Dendritic cell treated with granulocyte-macrophage colony-stimulating factor and Interleukin-4, amounts not matched to agents 40 ng/mL and 50 ng/mL, for 4 days (primary cell): ENCODE measurements around the gene EGFL7.

Source experiments
- H3K27ac Mint-ChIP-seq: one replicate; pipeline ENCODE4 v1.8.0; 2022; ENCODE audit warnings: mild to moderate bottlenecking, mixed read lengths
- H3K27me3 Mint-ChIP-seq: one replicate; pipeline ENCODE4 v1.8.0; 2022; ENCODE audit warnings: mild to moderate bottlenecking, mixed read lengths
- H3K36me3 Mint-ChIP-seq: one replicate; pipeline ENCODE4 v1.8.0; 2022; ENCODE audit warnings: low read depth, mixed read lengths
- H3K4me1 Mint-ChIP-seq: one replicate; pipeline ENCODE4 v1.8.0; 2022; ENCODE audit warnings: low read depth, mixed read lengths
- H3K4me3 Mint-ChIP-seq: one replicate; pipeline ENCODE4 v1.8.0; 2022; ENCODE audit warnings: mild to moderate bottlenecking, moderate library complexity, mixed read lengths
- H3K9me3 Mint-ChIP-seq: one replicate; pipeline ENCODE4 v1.8.0; 2022; ENCODE audit warnings: mixed read lengths
- intact Hi-C: fragments of 100-400 bp; cut with micrococcal nuclease; formaldehyde crosslinking; loops from one replicate; pipeline ENCODE4 v1.15.0; 2022

Gene EGFL7

DNA sequence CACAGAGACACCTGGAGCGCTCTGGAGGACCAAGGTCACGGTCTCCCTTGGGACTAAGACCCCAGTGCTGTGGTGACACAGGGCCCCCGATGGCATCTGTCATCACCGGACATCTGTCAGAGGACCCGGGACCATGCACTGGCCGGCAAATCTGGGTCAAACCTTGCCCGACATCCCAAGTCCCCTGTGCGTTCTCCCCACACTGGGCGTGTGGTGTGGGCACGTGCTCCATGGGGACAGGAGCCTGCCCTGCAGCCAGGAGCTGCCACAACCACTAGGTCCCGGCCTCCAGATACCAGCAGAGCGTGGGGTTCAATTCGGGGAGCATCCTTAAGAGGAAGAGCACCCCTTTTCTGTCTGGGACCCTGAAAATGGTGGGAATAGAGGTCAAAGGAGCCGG lies 21.0 kb downstream of the EGFL7 start:
- Mint-ChIP-seq H3K4me1 (peaks cover 75% of the 10 kb centered on the region), H3K27ac (no peak overlapping the region), H3K9me3 (no peaks in the 10 kb centered on the region), H3K36me3 (peaks cover 41% of the 10 kb centered on the region), H3K27me3 (no peaks in the 10 kb centered on the region), H3K4me3 (no peak overlapping the region)
- intact Hi-C loops, result no loop called here

DNA sequence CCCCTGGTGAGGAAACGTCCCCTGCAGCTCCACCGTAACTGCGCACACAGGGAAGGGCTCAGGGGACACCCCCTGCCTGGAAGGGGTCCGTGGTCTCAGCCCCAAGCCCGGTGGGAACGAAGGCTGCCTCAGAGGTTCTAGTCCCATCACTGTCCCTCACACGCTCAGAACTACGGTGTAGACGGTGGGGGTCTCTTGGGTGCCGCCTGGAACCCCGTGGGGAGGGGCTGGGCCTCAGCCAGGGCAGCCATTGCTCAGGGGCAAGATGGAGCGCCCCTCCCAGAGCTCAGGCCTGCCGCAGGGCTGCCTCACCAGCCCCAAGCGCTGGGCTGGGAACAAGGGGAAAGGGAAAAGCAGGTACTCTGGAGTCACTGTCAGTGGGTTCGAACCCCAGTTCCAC lies 21.6 kb downstream of the EGFL7 start:
- Mint-ChIP-seq H3K36me3 (peaks cover 36% of the 10 kb centered on the region), H3K9me3 (no peaks in the 10 kb centered on the region), H3K27me3 (no peaks in the 10 kb centered on the region), H3K27ac (no peak overlapping the region), H3K4me1 (peaks cover 75% of the 10 kb centered on the region), H3K4me3 (no peak overlapping the region)
- intact Hi-C loops, result no loop called here

DNA sequence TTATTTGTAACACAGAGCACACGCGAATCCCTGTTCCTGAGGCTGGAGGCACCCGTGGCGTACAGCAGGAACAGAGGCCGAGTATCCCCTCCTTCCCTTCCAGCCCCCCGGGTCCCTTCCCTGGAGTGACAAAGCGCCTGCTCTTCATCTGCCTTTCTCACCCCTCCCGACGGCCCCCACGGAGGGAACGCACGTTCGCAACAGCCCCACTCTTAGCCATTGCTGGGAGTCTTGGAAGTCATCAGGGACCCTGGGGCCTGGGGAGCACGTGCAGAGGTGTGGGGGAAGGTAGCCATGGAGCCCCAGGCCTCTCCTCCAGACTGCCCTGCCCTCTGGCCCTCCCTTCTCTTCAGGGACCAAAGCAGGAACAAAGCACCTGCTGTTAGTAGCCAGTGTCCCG lies 22.1 kb downstream of the EGFL7 start:
- Mint-ChIP-seq H3K36me3 (peaks cover 34% of the 10 kb centered on the region), H3K4me1 (peaks cover 72% of the 10 kb centered on the region), H3K27me3 (no peaks in the 10 kb centered on the region), H3K9me3 (no peaks in the 10 kb centered on the region), H3K4me3 (no peak overlapping the region), H3K27ac (no peak overlapping the region)
- intact Hi-C loops, result loop anchor here (5.0 kb wide), 1 partner anchor 43 kb away; no protein-coding TSS in a partner anchor

DNA sequence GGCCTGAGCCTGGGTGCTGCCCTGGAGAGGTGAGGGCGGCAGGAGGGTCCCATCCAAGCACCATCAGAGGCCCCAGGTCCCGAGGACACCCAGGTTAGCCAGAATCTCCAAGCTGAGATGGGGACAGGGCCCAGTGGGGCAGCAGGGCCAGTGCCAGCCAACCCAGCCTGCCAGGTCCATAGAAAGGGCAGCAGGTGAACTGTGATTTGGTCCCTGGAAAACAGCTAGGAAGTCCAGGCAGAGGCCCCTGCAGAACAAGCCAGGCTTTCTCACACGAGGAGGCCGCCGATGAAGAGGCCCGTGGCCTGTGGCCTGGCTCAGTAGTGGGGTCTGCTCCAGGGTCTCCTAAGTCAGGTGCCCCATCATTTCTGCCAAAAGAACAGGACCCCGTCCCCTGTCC lies 22.5 kb downstream of the EGFL7 start:
- Mint-ChIP-seq H3K27me3 (peaks cover 4% of the 10 kb centered on the region), H3K36me3 (peaks cover 34% of the 10 kb centered on the region), H3K27ac (no peak overlapping the region), H3K4me1 (peaks cover 68% of the 10 kb centered on the region), H3K9me3 (no peaks in the 10 kb centered on the region), H3K4me3 (peak overlapping the region; percentile 83)
- intact Hi-C loops, result loop anchor here (5.0 kb wide), 1 partner anchor 42 kb away; no protein-coding TSS in a partner anchor

DNA sequence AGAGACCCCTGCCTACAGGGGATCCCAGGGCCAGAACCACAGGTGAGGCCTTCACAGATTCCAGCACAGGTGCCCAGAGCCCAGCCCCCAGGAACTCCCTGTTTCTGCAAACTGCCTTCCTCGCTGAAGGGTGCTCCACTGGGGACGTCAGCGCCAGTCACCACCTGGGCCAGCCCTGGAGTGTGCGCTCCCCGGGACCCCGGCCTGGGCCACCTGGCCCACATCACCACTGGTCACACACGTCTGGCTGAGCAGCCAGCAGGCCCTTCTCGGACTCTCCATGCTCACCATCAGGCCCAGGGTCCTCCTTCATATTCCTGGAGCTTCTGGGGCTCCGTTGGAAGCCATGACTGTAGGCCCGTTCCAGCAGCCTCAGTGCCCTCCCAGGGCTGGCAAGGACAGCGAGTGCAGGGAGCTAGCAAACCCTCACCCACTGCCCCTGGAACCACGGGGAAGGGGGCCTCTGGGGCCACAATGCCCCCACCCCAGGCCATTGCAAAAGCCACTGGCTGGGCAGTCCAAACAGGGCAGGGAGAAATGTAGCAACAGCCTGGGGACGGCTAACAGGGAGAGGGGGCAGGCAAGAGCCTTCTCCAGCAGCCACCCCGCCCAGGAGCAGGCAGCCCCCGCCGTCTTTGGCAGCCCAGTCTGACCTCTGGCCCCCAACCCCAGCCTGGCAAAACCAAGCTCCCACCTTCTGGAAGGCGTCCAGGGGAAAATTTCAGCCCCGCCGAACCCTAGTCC lies 23.2 kb downstream of the EGFL7 start:
- Mint-ChIP-seq H3K27ac (peak overlapping the region; percentile 82), H3K4me1 (peaks cover 66% of the 10 kb centered on the region), H3K9me3 (no peaks in the 10 kb centered on the region), H3K4me3 (peak overlapping the region; percentile 83), H3K27me3 (peaks cover 4% of the 10 kb centered on the region), H3K36me3 (peaks cover 31% of the 10 kb centered on the region)
- intact Hi-C loops, result loop anchor here (5.0 kb wide), 1 partner anchor 41 kb away; no protein-coding TSS in a partner anchor

DNA sequence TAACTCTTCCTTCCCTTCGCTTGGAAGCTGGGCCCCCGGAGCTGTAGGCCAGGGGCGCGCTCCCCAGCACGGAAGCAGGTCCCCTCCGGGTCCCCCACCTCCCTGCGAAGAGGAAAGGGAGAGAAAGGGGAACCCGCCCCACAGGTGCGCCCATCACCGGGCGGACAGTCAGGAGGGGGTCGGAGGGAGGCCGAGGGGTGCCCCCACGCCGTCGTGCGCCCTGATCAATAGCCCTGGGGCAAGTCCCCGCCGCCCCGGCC lies 23.7 kb downstream of the EGFL7 start:
- Mint-ChIP-seq H3K4me1 (peaks cover 61% of the 10 kb centered on the region), H3K9me3 (no peaks in the 10 kb centered on the region), H3K27ac (peak overlapping the region; percentile 82), H3K27me3 (peaks cover 6% of the 10 kb centered on the region), H3K36me3 (peaks cover 26% of the 10 kb centered on the region), H3K4me3 (peak overlapping the region; percentile 83)
- intact Hi-C loops, result loop anchor here (5.0 kb wide), 1 partner anchor 41 kb away; no protein-coding TSS in a partner anchor

DNA sequence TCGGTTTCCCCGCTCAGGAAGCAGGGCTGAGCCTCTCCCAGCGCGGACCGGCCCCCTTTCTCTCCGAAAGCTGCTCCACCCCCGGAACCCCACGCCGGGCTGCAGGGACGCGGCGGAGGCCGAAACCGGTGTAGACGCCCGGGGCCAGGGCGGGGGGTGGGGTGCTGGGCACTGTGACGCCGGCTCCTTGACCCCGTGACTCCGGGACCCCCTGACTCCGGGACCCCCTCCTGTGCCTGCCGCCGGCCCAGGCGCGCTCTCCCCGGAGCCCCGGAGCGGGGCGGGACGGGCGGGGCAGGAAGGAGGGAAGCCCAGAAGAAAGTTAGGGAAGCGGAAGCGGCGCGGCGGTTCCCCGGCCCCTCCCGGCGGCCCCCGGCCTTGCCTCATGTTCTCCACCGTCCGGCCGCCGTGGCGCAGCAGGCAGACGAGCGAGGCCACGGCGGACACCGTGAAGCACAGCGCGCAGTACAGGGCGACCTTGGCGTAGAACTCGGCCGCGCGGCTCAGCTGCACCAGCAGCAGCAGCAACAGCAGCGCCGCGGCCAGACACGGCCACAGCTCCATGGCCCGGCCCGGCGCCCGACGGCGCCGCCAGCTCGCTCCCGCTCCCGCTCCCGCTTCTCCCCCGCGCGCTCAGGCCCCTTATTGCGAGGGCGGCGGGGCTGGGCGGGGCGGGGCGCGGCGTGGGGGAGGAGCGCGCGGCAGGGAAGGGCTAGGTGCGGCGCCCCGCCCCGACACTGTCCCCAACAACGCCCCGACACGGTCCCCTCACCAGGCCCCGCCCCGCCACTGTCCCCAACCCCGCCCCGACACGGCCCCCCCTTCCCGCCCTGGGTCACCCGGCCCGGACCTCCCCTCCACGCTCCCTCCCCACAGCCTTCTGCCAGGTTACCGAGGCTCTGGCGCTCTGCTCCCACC lies 24.3 kb downstream of the EGFL7 start, which contains the start of gene AGPAT2:
Gene AGPAT2 (minus strand): TSS at position 664 of the 918 bp plus-strand sequence. CDS start 100 bp downstream, at position 564.
- Mint-ChIP-seq H3K27me3 (peaks cover 6% of the 10 kb centered on the region), H3K4me3 (peak within 1 kb of the TSS; percentile 83), H3K4me1 (peaks cover 58% of the 10 kb centered on the region), H3K36me3 (peaks cover 25% of the 10 kb centered on the region), H3K9me3 (no peaks in the 10 kb centered on the region), H3K27ac (peak within 1 kb of the TSS; percentile 82)
- intact Hi-C loops, result loop anchor here (5.0 kb wide), 1 partner anchor 40 kb away; no protein-coding TSS in a partner anchor

DNA sequence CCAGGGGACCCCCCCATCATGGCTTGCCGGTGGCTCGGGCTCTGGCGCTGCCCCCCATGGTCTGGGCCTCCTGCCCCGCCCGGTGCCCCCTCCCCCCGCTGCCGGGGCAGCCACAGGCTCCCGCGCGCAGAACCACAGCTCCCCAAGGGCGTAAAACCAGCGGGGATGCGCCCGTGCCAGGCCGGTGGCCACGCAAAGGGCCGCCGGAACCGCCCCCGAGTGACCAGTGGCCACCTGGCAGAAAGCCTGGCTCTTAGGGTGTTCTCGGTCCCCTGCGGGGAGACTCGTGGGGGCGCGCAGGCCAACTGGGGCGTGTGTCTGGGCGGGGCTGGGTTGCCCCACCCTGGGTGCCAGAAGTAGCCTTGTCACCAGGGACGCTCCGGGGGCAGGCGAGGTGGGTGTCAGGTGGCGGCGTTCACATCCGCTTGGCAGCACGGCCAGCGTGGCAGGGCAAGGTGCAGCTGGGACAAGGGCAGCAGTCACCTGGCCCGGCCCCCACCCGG lies 25.1 kb downstream of the EGFL7 start:
- H3K4me1 Mint-ChIP-seq, result peaks cover 52% of the 10 kb centered on the region
- peak overlapping the region; percentile 82 for H3K27ac Mint-ChIP-seq
- intact Hi-C loops, result loop anchor here (5.0 kb wide), 1 partner anchor 40 kb away; no protein-coding TSS in a partner anchor
- no peaks in the 10 kb centered on the region for H3K9me3 Mint-ChIP-seq
- peak overlapping the region; percentile 44 for H3K4me3 Mint-ChIP-seq
- H3K27me3 Mint-ChIP-seq, result peaks cover 6% of the 10 kb centered on the region
- peaks cover 24% of the 10 kb centered on the region for H3K36me3 Mint-ChIP-seq

DNA sequence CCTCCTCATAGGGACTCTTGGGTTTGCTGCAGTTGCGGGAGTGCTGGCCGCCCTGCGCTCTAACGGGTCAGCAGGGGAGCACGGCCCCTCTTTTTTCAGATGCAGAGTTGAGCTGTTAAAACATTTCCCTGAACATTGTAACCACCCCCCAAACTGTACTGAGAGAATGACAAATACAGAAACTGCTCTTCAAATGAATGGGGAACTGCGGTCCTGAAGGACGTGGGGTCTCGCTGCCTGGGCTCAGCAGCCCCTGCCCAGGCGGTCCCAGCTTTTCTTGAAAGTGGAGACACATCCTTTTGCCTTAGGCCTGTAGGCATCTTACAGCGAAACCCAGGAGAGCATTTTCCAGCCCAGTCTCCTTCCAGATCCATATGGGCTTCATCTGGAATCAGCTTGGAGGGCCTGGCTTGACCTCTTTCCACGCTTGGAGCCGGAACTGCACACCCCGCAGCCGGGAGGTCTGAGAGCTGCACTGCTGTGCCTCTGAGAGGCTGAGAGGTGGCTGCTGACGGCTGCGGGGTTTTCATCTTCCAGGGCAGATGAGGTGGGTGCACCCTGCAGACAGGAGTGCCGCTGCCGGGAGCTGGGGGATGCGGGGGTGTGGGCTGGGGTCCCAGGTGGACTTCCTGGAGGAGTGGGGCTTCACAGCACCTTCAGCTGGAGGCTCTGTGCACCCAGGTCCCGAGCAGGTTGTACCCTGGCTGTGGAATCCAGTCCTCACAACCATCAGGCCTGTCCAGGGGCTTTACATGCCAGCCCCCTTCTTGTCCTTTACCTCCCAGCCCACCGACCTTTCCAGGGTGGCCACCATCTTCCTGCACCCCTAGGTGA lies 25.8 kb downstream of the EGFL7 start:
- Mint-ChIP-seq H3K9me3 (no peaks in the 10 kb centered on the region), H3K27ac (peak overlapping the region; percentile 82), H3K4me3 (peak overlapping the region; percentile 44), H3K27me3 (peaks cover 9% of the 10 kb centered on the region), H3K36me3 (peaks cover 17% of the 10 kb centered on the region), H3K4me1 (peaks cover 49% of the 10 kb centered on the region)
- intact Hi-C loops, result loop anchor here (5.0 kb wide), 1 partner anchor 39 kb away; no protein-coding TSS in a partner anchor

DNA sequence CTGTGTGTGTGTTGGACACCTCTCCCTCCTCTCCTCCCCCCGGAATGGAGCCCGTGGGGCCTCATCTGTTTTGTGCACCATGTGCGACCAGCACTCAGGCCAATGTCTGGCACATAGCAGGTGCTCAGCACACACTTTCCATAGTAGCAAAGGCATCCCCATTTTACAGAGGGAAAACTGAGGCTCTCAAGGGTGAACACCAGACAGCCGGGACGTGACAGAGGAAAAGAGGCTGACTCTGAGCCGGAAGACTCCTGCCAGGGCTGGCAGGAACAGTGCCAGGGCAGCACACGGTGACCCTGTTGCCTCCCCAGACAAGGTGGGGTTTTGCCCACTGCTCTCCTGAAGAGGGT lies 26.4 kb downstream of the EGFL7 start:
- intact Hi-C loops, result loop anchor here (5.0 kb wide), 1 partner anchor 38 kb away; no protein-coding TSS in a partner anchor
- peaks cover 9% of the 10 kb centered on the region for H3K27me3 Mint-ChIP-seq
- H3K4me1 Mint-ChIP-seq, result peaks cover 50% of the 10 kb centered on the region
- H3K9me3 Mint-ChIP-seq, result no peaks in the 10 kb centered on the region
- no peak overlapping the region for H3K4me3 Mint-ChIP-seq
- peaks cover 12% of the 10 kb centered on the region for H3K36me3 Mint-ChIP-seq
- H3K27ac Mint-ChIP-seq, result peak overlapping the region; percentile 82

DNA sequence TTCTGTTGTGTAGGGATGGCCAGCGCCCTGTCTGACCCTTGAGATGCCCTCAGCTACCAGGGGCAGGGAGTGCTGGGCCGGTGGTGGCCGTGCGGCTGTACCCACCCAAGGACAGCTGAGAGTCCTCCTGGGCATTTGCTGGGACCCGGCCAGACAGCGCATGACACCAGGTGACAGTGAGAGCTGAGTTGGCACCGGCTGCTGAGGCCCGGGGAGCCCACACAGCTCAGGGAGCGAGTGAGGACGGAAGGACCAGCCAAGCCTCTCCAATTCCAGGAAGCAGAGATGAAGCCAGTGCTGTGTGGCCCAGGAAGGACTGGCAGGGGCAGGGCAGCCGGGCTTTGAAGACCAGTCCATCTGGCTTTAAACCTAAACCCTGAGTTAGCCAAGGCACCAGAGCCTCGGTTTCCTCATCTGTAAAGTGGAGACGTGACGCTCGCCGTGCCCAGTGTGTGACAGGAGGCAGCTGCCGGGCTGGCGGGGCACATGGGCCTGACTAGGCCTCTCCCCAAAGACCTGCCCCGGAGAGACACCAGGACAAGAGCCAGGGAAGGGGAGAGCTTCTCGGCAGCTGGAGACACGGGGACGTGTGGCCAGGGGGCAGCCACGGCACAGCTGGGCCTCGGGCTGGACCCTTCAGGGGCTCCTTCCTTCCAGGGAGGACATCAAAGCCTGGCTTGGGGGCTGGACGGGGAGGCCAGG lies 27.5 kb downstream of the EGFL7 start:
- H3K36me3 Mint-ChIP-seq, result peaks cover 12% of the 10 kb centered on the region
- no peak overlapping the region for H3K27ac Mint-ChIP-seq
- H3K4me3 Mint-ChIP-seq, result no peak overlapping the region
- peaks cover 10% of the 10 kb centered on the region for H3K27me3 Mint-ChIP-seq
- H3K4me1 Mint-ChIP-seq, result peaks cover 44% of the 10 kb centered on the region
- no peaks in the 10 kb centered on the region for H3K9me3 Mint-ChIP-seq
- intact Hi-C loops, result no loop called here

DNA sequence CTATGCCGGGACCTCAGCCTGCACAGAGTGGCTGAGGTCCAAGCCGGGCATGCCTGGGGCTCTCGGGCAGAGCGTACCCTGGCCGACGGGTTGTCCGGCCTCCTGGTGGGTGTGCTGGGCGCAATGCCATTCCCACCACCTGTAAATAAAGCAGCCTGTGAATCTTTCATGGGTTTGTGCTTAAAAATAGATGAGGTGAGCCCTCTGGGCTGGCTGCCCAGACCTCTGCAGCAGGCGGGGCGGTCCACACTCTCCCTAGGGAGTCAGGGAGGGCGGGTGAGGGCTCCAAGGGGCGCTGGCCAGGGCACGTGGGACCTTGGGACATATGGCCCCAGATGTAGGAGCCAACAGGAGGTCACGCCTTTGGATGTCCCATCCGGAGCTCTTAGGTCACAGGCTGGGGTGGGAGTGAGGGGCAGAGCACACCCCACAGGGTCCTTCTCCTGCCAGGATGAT lies 28.1 kb downstream of the EGFL7 start:
- H3K4me3 Mint-ChIP-seq, result no peak overlapping the region
- peaks cover 8% of the 10 kb centered on the region for H3K36me3 Mint-ChIP-seq
- H3K27ac Mint-ChIP-seq, result peak overlapping the region; percentile 49
- no peaks in the 10 kb centered on the region for H3K9me3 Mint-ChIP-seq
- intact Hi-C loops, result no loop called here
- peaks cover 39% of the 10 kb centered on the region for H3K4me1 Mint-ChIP-seq
- H3K27me3 Mint-ChIP-seq, result peaks cover 10% of the 10 kb centered on the region
